Body of pancreas (tissue), 4 donors: ENCODE measurements around the gene LDAH. TPM values are rescaled to one million over a fixed set of nuclear protein-coding genes. Genes with fewer than 3 reads are reported as not detected.

ENCODE experiments used
- ATAC-seq: fragments of 150-250 bp; one replicate; pipeline ENCODE4 v1.9.1; 2016
- DNase-seq, 4 donors: peaks; one replicate each; pipeline ENCODE4 v3.0.0-alpha.2; 2019
- H3K27ac ChIP-seq, 4 donors: fragments of 200-600 bp; sonication (generic); 1 replicate in 3 of 4; 2 replicates in 1 of 4; pipeline versions ENCODE4 v1.5.1 to v1.6.1; 2016 to 2019; ENCODE audit warnings: mild to moderate bottlenecking in 1 of 4, mixed read lengths in 1 of 4, moderate library complexity in 1 of 4
- H3K27me3 ChIP-seq, 2 donors: fragments of 200-600 bp; sonication (generic); one replicate each; pipeline ENCODE4 v1.6.0; 2016; ENCODE audit warnings: mild to moderate bottlenecking in 1 of 2
- H3K36me3 ChIP-seq, 2 donors: fragments of 200-600 bp; sonication (generic); replicated peaks in 1 of 2; 2 replicates each; pipeline ENCODE4 v1.5.1; 2016; ENCODE audit warnings: low read depth in 2 of 2; ENCODE audit not compliant: insufficient read depth in 1 of 2
- H3K4me1 ChIP-seq: fragments of 200-600 bp; sonication (generic); one replicate; pipeline ENCODE4 v1.6.0; 2016
- H3K4me3 ChIP-seq, 2 donors: fragments of 200-600 bp; sonication (generic); 1 replicate in 1 of 2; 2 replicates in 1 of 2; pipeline ENCODE4 v1.5.1; 2016 to 2019
- H3K9me3 ChIP-seq, 3 donors: fragments of 200-600 bp; sonication (generic); 1 replicate in 2 of 3; 2 replicates in 1 of 3; pipeline ENCODE4 v1.5.1; 2016
- POLR2A ChIP-seq, 3 donors: fragments of 450-650 bp; IDR thresholded peaks; one replicate each; pipeline ENCODE4 v1.6.1; 2016; ENCODE audit warnings: antibody characterized with exemption in 3 of 3, mild to moderate bottlenecking in 2 of 3
- WGBS, 2 donors: methylation state at CpG; one replicate each; pipeline ENCODE4 v1.1.5; 2017; 5-methylcytosine and 5-hydroxymethylcytosine counted together
- intact Hi-C: fragments of 100-400 bp; cut with DNase I; formaldehyde crosslinking; loops from one replicate; pipeline ENCODE4 v1.15.1; 2023
- total RNA-seq, 2 donors: library from RNA; depleted of rRNA; stranded (reverse); fragments of >200 nt; gene quantifications; one replicate each; pipeline ENCODE4 v1.1.0, GENCODE V29; 2016
- TF ChIP-seq, protein P1 (sequence below), 7 experiments: fragments of 450-650 bp in 4 of 7; fragments of 200-600 bp in 3 of 7; sonication (generic) in 3 of 7; IDR thresholded peaks; one replicate each; pipeline ENCODE4 v1.5.1; 2016 to 2019; ENCODE audit warnings: antibody characterized with exemption in 7 of 7

The LDAH gene
- total RNA-seq, 2 donors from 2014 or later = 6.9 to 10.6 TPM

- intact Hi-C loops = loop anchor here (5.0 kb wide), 1 partner anchor 302 kb away; no protein-coding TSS in a partner anchor
- Histone ChIP-seq H3K4me1 (peaks cover 14% of the 10 kb centered on the region), H3K9me3 (no peaks in the 10 kb centered on the region), H3K36me3 (no peaks in the 10 kb centered on the region), H3K4me3 (no peak overlapping the region), H3K27ac (no peak overlapping the region), H3K27me3 (peaks cover 0 to 3% of the 10 kb centered on the region in 2 donors)
- TF ChIP-seq, protein P1, sequence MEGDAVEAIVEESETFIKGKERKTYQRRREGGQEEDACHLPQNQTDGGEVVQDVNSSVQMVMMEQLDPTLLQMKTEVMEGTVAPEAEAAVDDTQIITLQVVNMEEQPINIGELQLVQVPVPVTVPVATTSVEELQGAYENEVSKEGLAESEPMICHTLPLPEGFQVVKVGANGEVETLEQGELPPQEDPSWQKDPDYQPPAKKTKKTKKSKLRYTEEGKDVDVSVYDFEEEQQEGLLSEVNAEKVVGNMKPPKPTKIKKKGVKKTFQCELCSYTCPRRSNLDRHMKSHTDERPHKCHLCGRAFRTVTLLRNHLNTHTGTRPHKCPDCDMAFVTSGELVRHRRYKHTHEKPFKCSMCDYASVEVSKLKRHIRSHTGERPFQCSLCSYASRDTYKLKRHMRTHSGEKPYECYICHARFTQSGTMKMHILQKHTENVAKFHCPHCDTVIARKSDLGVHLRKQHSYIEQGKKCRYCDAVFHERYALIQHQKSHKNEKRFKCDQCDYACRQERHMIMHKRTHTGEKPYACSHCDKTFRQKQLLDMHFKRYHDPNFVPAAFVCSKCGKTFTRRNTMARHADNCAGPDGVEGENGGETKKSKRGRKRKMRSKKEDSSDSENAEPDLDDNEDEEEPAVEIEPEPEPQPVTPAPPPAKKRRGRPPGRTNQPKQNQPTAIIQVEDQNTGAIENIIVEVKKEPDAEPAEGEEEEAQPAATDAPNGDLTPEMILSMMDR (IDR thresholded peaks at IDR 0.05) = no peak
- TF ChIP-seq POLR2A (IDR thresholded peaks at IDR 0.05) = no peak
- peak in 2 of 4 donors; percentile 6 to 7 for DNase-seq
- ATAC-seq = no peak
- WGBS, 2 donors = 35 to 43% methylated on average over 8 of the region's 8 CpGs
Observed at GRCh38 chr2:20660506-20661420, 162.1 kb downstream of the LDAH start.

- Histone ChIP-seq H3K36me3 (no peaks in the 10 kb centered on the region), H3K4me3 (no peak overlapping the region), H3K27ac (no peak overlapping the region), H3K4me1 (peaks cover 4% of the 10 kb centered on the region), H3K9me3 (no peaks in the 10 kb centered on the region), H3K27me3 (no peaks in the 10 kb centered on the region)
- ATAC-seq (no peak), DNase-seq (no peak)
- 71 to 81% methylated on average over 4 of the region's 4 CpGs for WGBS, 2 donors
- intact Hi-C loops = no loop called here
- TF ChIP-seq, protein P1 (IDR thresholded peaks at IDR 0.05) = no peak
- no peak for TF ChIP-seq POLR2A (IDR thresholded peaks at IDR 0.05)
Observed at GRCh38 chr2:20657522-20658235, 165.2 kb downstream of the LDAH start.

- Histone ChIP-seq H3K4me3 (no peak overlapping the region), H3K4me1 (peaks cover 5% of the 10 kb centered on the region), H3K9me3 (no peaks in the 10 kb centered on the region), H3K27me3 (no peaks in the 10 kb centered on the region), H3K27ac (no peak overlapping the region), H3K36me3 (no peaks in the 10 kb centered on the region)
- no peak for TF ChIP-seq POLR2A (IDR thresholded peaks at IDR 0.05)
- TF ChIP-seq, protein P1 (IDR thresholded peaks at IDR 0.05) = no peak
- ATAC-seq = no peak
- 82 to 86% methylated on average over 7 of the region's 7 CpGs for WGBS, 2 donors
- DNase-seq = no peak
- intact Hi-C loops = no loop called here
Observed at GRCh38 chr2:20656561-20656960, 166.3 kb downstream of the LDAH start.

DNA sequence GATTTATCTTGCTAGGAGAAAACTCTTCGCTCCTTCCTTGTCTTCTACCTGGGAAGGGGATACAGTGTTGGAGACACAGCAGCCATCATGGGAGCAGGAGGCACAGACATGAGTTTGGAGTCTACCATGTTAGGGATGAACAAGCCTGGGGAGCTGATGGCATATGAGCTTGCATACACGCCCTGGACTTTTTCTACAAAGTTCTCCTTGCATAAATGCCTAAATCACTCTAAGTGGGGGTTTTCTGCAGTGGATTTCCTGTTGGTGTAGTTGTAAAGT, 168.4 kb downstream of the LDAH start:
- 77 to 78% methylated on average over 2 of the region's 2 CpGs for WGBS, 2 donors
- no peak overlapping the region for H3K27ac ChIP-seq
- DNase-seq = no peak
- no peaks in the 10 kb centered on the region for H3K36me3 ChIP-seq
- no peaks in the 10 kb centered on the region for H3K27me3 ChIP-seq
- TF ChIP-seq, protein P1 (IDR thresholded peaks at IDR 0.05) = no peak
- no peak for TF ChIP-seq POLR2A (IDR thresholded peaks at IDR 0.05)
- no peak for ATAC-seq
- no peaks in the 10 kb centered on the region for H3K9me3 ChIP-seq
- peaks cover 18% of the 10 kb centered on the region for H3K4me1 ChIP-seq
- intact Hi-C loops = no loop called here
- H3K4me3 ChIP-seq = no peak overlapping the region
